ENCODE results near the gene TMEM184B.

GRCh38 chr22:38292694-38293093 lies 19.9 kb upstream of the TMEM184B start:
- no peak for TF ChIP-seq CTCF (IDR thresholded peaks at IDR 0.05)
- no peak for TF ChIP-seq POLR2A (IDR thresholded peaks at IDR 0.05)
- TF ChIP-seq EP300 (IDR thresholded peaks at IDR 0.05) = no peak

Data from gastroesophageal sphincter (tissue), 3 donors.